IPS-11a (cell line): ENCODE results near the gene CHTOP.
"Not testable (repeated sequence)": the region's sequence is repeated elsewhere in the genome, so short reads cannot be mapped to it uniquely, and the experiment has no call there.

ENCODE experiments used
- H3K4me3 ChIP-seq: one replicate; pipeline ENCODE4 v1.5.1; 2013; ENCODE audit warnings: low read depth, low read length, control low read depth

CHTOP gene

DNA sequence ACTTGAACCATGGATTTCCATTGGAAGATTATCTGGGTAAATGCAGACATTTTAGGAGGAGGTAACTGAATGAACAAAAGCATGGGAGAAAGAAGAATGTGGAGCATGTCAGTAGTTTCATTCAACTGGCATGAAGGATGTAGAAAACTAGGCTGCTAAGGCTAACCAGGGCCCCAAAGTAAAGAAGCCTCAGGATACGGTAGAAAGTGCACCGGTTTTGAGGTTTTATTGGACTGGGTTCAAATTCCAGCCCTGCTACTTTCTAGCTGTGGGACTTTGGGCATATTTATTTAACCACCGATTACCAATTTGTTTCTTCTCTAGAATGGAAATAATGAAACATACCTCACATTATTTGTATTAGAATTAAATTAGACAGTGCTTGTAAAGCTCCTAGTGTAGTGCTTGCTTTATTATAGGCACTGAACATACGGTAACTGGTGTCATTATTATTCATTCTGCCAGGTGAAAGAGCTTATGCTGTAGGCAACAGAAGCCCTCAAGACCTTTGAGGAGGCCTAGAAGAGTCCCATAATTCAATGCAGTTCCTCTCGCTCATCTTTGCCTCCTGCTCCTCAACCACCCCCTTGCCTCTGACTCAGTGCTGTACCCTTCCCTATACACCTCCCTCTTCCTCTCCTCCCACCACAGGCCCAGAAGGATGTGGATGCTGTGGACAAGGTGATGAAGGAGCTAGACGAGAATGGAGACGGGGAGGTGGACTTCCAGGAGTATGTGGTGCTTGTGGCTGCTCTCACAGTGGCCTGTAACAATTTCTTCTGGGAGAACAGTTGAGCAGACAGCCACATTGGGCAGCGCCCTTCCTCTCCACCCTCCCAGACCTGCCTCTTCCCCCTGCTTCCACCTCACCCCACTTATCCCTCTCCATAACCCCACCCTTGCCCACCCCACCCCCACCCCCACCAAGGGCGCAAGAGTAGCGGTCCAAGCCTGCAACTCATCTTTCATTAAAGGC, 2.5 kb upstream of the CHTOP start:
- no peak overlapping the region for H3K4me3 ChIP-seq

DNA sequence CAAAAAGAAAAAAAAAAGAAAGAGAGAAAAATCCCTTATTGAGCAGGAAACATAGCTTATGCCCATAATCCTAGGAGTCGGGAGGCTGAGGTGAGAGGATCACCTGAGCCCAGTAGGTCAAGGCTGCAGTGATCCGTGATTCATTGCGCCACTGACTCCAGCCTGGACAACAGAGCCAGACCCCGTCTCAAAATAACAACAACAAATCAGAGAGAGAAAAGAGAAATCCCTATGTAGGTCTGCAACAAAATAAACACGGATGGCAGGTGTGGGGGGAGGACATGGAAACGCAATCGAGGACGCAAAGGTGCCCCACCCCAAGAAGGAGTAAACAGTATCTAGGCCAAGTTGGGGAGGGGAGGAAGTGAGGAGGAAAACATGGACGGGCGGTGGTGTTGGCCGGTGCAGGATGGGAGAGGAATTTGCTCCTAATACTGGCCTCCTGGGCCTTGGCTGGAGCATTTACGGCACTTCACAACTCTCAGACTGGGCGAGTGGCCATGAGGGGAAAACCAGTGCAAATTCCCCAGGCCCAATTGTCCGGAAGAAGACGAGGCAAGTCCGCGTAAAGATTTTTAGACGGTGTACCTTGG, 609 bp upstream of the CHTOP start:
- peak overlapping the region; percentile 100 for H3K4me3 ChIP-seq

DNA sequence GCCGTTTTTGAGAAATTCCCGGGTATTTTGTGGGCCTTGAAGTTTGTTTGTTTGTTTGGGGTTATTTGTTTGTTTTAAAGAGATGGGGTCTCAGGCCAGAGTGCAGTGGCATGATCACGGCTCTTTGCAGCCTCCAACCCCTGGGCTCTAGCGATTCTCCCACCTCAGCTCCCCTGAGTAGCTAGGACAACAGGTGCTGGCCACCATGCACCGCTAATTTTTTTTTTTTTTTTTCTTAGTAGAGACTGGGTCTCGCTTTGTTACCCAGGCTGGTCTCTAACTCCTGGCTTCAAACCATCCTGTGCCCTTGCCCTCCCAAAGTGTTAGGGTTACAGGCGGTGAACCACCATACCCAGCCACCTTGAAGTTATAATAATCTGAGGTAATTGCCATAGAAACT, 2.0 kb downstream of the CHTOP start:
- H3K4me3 ChIP-seq, result no peak overlapping the region

DNA sequence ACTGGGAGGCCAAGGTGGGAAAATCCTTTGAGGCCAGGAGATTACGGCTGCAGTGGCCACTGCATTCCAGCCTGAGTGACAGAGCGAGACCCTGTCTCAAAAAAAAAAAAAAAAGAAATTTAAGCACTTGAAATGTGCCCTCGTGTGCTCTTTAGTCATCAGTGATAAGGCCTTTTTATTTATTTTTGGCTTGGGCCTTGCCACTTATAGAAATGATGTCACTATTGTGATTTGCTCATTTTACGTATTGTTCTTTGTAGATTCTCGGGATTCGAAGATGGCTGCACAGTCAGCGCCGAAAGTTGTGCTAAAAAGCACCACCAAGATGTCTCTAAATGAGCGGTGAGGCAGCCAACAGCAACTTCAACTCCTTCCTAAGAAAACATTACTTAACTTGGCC, 2.4 kb downstream of the CHTOP start:
- H3K4me3 ChIP-seq, result no peak overlapping the region

DNA sequence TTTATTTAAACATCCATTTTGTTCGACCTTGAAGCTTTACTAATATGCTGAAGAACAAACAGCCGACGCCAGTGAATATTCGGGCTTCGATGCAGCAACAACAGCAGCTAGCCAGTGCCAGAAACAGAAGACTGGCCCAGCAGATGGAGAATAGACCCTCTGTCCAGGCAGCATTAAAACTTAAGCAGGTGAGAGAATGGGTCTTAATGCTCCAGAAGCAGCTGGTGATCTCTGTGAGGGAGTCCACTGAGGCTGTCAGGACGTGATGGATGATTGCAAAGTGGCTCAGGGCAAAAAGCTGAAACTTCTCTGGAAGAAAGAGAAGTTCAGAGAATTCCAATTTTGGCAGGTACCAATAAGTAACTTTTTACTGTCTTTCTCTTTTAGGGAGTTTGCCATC, 4.4 kb downstream of the CHTOP start:
- no peak overlapping the region for H3K4me3 ChIP-seq

DNA sequence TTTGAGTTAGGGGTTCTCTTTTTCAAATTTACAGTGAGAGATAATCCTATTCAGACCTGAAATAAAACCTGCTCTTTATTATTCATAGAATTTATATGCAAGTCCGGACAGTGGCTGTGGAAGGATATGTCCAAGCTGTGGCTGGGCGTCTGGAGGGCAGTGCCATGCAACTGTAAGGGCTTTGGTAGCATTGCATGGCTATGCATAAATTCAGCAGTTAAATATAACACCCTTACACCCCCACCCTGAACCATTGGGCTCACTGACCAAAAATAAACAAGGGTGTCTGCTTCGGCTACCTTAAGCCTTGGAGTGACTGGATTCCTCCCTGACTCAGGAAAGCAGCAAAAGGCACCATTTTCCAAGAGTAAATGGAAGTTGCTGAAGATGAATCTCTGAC, 5.4 kb downstream of the CHTOP start:
- no peak overlapping the region for H3K4me3 ChIP-seq

DNA sequence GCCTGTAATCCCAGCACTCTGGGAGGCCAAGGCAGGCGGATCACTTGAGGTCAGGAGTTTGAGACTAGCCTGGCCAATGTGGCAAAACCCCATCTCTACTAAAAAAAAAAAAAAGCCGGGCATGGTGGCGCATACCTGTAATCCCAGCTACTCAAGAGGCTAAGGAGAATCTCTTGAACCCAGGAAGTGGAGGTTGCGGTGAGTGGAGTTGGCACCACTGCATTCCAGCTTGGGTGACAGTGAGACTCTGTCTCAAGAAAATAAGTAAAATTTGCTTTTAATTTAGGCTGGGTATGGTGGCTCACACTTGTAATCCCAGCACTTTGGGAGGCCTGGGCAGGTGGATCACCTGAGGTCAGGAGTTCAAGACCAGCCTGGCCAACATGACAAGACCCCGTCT, 6.3 kb downstream of the CHTOP start:
- H3K4me3 ChIP-seq, result not testable (repeated sequence)

DNA sequence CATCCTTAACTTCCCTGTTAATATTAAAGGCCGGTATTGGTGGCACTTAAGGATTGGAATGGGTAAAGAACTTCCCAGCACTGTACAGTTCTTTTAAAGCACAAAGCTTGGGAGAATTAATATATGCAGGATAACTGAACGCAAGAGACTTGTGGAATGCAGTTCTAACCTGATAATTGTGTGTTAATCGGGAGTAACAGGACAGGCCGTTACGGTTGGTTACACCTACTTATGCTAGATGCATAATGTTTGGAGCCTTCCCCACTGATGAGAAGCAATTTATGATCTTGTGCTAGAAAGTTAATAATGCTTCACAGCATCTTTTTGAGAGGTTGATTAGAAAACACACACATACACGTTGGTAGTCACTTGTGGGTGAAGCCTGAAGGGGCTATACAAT, 7.0 kb downstream of the CHTOP start:
- no peak overlapping the region for H3K4me3 ChIP-seq

DNA sequence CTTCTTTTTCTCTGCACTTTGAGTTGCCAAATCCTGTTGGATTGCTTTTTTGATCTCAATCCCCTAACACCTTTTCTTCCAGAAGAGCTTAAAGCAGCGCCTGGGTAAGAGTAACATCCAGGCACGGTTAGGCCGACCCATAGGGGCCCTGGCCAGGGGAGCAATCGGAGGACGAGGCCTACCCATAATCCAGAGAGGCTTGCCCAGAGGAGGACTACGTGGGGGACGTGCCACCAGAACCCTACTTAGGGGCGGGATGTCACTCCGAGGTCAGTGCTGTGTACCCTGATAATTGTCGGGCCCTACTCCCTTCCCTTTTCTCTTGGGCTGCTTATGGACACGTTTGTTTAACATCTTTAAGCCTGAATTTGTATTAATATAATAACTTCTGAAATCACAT, 8.3 kb downstream of the CHTOP start:
- no peak overlapping the region for H3K4me3 ChIP-seq

DNA sequence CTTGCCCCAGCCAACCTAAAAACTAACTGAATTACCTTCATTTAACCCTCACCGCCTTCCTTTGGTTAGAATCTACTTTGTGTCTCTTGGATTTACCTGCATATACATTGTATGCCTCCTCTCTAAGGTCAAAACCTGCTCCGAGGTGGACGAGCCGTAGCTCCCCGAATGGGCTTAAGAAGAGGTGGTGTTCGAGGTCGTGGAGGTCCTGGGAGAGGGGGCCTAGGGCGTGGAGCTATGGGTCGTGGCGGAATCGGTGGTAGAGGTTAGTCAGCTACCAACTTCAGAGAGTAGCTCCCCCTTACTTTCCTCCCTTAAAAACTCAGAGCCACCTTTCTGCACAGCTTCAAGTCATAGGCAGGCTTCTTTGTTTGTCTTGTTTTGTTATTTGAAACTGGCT, 9.2 kb downstream of the CHTOP start:
- H3K4me3 ChIP-seq, result no peak overlapping the region

DNA sequence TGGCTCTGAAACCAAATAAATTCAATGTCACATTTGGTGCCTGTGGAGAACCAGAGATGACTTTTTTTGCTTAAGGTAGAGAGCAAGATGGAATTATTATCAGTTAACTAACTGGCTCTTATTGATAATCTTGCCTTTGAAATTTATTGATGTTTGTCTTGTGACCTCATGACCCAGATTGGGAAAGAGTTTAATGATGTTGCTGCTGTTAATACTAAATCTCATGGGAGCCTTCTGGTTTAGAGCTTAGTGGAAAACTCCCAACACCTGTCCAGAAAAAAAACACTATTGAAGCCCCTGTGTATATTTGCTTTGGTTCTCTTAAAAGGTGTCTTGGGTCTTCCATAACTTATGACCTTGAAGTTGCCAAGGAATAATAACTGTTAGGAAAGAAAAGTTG, 9.9 kb downstream of the CHTOP start:
- H3K4me3 ChIP-seq, result no peak overlapping the region

DNA sequence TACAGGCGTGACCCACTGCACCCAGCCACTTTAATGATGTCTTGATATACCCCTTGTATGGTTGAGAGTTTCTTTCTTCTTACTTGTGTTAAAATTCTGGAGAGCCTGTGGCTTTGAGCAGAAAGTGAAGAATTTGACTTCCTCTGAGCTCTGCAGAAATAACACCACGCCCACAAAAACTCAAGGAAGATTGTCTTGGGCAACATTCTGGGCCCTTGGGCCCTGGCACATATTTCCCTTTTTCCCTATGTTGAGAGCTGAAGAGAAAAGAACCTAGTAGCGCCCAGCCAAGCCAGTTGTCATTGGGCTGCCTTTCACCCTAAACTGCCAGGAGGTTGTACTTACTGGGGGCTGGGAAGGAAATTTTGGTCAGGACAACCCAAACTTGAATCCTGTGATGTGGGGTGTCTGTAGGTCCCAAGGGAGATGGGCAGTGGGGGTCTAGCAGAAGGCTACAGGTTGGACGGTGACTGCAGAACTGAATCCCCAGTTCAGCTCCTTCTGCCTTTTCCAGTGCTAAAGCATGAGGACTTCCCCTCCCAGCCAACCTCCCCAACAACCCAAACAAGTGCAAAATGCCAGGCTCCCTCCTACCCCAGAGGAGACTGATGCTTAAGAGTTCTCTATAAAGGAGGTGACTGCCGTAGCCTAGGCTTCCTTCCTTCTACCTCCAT, 12.9 kb downstream of the CHTOP start:
- no peak overlapping the region for H3K4me3 ChIP-seq

DNA sequence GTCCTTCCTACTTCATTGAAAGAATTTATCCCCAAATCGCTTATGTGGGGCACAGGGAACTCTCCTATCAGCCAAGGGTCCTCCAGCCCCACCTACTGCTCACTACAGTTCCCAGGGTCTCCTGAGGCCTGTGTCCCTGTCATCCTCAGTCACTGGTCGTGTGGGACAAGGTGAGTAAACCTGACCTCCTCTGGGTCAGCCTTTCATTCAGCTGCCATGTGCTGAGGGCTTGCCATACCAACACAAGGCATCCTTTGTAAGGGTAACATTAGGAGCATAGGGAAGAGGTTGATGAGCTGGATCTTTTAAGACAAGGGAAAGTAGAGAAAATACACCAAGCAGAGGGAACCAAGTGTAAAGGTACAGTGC, 13.5 kb downstream of the CHTOP start:
- no peak overlapping the region for H3K4me3 ChIP-seq

DNA sequence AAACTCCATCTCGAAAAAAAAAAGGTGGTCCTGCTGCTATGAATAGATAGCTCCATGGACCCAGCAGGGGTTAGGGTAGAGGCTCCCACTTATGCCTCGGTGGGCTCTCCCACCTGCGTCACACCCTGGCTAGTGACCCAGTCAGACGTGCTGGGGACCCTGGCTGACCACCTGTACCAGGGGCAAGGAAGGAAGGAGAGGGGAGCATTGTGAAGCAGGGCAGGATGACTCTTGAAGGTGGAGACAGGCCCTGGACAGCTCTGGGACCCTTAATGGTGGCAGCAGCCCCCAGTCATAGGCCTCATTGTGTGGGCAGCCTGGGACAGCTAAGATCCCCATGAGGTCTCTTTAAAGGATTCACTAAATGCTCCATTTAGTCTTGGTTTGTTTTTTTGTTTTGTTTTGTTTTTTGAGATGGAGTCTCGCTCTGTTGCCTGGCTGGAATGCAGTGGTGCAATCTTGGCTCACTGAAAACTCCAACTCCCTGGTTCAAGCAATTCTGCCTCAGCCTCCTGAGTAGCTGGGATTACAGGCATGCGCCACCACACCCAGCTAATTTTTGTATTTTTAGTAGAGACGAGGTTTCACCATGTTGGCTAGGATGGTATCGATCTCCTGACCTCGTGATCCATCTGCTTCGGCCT, 14.3 kb downstream of the CHTOP start:
- H3K4me3 ChIP-seq, result no peak overlapping the region

DNA sequence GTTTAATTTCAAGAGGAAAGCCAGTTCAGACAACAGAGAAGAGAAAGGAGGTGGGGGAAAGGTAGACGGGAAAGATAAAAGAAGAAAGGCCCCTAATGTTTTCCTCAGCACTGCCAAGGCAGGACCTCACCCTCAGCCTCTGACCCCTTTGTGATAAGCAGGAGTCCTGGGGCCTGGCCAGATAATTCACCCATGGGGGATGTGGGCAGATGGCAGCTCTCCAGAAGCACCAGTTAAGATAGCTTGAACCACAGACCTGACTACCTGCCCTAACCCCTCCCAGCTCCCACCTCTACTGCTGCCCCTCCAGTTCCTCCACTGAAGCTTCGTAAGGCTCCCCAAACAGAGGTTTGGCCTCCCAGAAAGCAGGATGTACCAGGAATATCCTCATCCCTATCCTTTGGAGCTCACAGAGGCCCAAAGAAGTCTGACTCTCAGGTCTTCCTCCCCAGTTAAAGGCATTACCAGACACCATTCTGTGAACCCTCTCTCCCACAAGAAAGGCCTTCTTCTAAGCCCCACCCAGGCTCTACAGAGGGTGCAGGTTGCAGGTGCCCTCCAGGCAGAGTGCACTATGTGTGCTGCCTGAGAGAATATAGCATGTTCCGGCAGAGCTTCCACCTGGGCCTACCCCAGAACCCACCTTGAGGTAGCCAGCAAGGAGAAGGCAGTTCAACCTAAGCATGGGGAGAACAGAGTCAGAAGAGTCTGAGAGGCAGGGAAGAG, 15.4 kb downstream of the CHTOP start:
- no peak overlapping the region for H3K4me3 ChIP-seq

DNA sequence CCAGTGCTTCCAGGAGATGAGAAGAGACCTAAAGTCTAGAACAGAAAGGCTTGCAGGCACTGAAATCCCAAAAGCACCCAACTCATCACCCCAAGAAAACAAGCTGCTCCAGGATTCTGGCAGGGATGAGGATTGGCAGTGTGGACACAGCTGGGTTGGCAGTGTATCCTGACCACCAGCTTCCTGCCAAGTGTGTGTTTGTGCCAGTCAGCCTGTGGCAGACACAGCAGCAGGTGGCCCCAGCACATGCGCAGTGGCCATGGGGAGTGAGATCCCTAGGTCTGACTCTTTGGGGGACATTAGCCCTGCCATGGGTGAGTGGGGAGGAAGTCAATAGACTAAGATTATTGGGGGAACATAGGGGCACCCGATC, 16.0 kb downstream of the CHTOP start:
- no peak overlapping the region for H3K4me3 ChIP-seq

DNA sequence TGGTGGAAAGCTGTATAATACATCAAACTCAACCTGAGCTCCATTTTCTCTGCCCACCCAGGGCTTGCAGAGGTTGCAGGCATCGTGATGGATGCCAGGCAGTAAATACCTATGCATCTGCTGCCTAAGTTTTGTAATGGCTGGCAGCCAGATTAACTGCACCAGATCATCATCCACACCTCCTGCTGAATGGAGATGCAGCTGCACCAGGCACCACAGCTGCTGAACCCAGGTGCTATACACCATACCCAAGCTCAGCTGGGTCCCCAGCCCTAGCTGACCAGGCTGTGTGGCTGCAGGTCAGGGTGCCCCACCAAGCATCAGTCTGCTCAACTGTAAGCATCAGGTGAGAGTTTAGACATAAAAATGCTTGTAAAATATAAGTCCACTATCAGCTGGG, 17.9 kb downstream of the CHTOP start:
- no peak overlapping the region for H3K4me3 ChIP-seq

DNA sequence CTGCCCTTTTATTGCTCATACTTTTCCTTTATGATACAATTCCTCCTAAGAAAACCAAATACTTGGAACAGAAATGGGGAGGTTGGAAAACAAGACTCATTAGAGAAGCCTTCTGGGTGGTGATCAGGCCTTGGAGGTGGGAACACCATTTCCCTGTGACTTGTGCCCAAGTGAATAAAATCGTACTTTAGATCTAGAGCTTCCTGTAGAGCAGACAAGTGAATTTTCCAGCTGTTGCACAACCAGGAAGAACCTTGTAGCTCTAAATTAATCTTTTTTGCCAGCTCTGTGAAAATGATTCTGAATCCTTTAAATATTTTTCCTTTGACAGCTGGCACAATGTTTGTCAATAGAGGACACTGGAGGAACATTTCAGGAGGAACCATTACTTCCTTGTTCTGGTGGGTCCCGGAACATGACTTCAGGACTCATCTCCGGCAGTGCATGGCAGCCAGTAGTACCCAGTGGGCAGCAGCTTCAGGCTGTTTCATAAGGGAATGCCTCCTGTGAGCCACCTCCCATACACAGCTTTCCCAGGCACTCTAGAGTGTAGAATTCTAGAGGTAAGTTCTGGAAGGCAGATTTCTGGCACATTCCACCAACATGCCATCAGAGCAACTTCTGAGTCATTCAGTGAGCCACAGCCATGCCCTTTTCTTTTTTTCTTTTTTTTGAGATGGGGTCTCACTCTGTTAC, 19.1 kb downstream of the CHTOP start:
- H3K4me3 ChIP-seq, result no peak overlapping the region

DNA sequence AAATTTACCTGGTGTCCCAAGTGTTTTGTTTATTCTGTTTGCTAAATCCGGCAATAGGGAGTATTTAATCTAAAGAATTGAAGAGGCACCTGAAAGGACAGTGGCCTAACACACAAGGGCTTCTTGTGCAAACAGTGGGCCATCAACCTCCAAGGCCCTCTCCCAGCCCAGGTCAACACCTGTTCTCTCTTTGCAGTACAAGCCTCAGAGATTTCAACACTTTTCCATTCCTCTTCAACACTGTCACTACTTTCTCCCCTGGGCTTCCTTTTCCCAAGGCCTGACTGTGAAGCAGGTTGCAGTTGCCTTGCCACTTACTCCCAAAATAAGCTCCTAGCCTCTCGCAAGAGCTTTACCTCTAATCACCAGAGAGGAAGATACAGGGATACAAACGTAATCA, 21.5 kb downstream of the CHTOP start:
- no peak overlapping the region for H3K4me3 ChIP-seq

DNA sequence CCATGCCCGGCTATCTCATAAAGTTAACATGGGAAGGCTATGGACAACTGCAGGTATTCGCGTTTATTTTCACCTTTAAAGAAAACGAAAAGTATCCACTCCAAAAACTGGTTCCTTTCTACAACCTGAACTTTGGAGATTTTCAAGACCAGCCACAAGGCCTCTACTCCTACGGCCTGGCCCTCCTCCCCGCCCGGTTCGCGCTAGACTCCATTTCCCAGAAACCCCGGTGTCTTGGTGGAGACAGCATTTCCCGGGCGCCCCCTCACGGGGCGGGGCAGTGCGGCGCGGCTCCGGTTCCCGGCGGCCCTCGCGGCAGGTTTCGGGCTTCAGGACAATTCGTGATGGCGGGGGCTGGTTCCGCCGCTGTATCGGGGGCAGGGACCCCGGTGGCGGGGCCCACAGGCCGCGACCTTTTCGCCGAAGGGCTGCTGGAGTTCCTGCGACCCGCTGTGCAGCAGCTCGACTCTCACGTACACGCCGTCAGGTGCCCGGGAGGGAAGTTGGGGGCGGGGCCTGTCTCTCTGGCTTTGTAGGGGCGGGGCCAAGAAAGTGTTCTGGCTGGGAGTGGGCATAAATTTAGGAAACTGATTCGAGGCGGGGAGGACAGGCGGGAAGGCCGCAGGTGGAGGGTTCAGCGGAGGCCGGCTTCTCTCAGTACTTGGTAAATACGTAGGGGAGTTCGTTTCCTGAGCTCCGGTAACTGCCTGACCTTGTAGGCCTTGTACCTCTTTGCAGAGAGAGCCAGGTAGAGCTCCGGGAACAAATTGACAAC, 24.7 kb downstream of the CHTOP start, which contains the start of gene SNAPIN:
Gene SNAPIN (plus strand): TSS at position 304 of the 775 bp plus-strand sequence. CDS start 41 bp downstream, at position 345.
- peak within 1 kb of the TSS; percentile 72 for H3K4me3 ChIP-seq
